CD4-positive, alpha-beta T cell treated with Interleukin-4 for 4 hours (primary cell): ENCODE data around the gene MAP6.

ENCODE experiments used
- DNase-seq: peaks from one replicate; pipeline ENCODE4 v3.0.0-alpha.2; 2020

The MAP6 gene

DNA sequence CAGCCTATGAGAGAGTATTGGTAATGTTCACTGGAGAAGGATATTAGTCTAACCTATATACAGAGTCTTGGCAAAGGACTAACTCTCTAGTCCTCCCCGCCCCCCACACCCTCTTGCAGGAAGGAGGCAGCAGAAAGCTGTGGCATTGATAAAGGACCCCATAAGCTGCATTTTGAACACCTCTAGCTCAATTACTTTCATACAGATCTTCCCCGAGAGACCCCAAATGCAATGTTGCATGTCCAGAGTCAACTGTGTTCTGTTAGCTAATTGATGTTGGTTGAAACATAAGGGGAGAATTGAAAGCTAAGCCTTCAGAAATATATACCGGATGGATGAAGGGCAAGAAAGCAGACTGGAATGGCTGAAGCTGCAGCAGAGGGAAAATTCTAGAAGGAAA is 2.8 kb downstream of the MAP6 start:
- DNase-seq = no peak

DNA sequence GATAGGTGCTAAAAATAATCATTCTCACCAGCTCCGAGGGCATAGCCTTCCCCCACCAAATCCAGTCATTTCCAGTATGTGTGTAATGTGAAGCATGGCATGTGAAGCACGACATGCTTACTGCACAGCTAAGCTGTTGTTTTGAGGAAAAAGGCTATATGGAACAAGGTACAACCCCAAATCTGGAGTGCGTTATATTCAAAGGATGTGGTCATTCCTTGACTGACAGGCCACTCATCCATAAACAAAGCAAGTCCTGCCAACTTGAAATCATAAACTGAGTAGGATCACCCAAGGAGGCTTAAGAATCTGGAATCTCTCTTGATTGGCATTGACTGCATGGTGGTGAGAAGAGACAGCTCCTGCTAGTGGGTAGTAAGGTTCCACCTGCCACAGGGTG is 3.7 kb downstream of the MAP6 start:
- no peak for DNase-seq

DNA sequence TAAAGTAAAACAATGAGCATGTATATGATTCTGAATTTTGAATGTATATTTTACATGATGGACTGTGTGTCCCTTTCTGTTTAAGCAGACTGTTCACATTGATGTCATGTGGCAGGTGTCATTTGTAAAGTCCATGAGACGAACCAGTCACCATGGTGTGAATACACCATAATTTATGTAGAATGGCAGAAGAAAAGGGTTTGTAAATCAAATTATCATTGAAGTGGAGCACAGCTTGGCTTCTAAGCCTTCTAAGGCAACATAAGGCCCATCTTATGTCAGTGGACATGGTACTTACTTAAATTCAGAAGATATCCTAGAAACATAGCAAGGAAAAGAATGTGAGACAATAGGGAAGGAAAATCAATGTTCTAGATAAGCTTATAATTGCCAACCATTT is 4.4 kb downstream of the MAP6 start:
- no peak for DNase-seq

DNA sequence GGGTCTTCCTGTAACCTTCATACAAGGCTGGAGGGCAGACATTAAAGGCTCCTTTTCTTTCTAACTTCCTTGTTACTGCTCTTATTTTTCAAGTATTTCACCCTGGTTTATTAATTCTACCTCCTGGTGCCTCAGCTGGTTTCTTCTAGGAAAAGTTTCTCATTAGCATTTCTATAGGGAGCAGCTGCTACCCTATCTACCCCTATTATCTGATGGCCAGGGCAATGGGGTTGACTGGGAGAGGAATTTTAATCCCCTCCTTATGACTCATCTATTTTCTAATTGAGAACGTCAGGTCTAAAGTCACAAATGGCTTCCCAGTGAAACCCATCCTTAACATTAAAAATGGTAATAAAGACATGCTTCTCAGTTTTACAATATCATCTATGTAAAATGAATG is 5.0 kb downstream of the MAP6 start:
- no peak for DNase-seq

DNA sequence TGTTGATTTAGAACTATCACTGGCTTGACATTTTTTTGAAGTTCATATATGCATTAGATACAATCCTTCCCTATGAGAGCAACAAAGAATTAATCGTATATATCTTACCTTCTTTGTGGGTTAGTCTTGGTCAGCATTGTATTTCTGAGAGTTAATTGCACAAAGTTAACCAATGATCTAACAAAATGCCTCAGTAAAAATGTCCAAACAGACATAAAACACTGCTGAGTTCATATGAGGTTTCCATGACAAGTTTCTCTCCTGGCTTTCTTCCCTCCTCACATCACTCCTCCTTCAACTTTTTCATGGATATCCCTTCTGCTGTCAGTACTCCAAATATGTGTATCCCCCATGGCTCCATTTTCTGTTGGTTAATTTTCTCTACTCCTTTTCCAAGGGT is 9.0 kb downstream of the MAP6 start:
- no peak for DNase-seq

DNA sequence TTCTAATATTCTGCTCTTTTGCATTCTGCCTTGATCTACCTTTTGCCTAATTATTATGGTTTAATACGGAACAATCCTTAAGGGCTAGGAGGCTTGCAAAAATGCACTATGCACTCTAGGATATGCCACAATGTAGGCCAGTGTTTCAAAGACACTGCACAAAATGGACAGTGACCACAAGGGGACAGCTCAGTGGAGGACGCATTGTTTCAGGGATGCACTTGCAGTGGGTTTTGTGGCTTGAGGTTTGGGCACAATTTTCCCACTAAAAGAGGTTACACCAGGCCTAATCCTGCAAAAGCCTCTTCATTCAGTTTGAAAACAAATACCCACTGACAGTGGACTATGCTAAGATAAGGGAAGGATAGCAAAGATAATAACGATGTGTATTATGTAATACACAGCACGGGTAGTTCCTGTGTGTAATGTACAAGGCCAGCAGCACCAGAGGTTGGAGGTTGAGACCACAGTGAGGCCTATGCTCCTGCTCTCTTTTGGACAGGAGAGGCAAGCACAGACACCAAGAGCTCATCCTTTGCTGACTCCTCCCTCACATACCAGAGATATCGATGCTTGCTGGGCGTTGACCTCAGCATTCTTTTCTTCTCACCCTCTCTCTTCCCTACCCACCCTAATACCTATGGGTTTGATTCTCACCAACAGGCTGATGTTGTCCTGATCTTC is 12.7 kb downstream of the MAP6 start:
- DNase-seq = no peak

DNA sequence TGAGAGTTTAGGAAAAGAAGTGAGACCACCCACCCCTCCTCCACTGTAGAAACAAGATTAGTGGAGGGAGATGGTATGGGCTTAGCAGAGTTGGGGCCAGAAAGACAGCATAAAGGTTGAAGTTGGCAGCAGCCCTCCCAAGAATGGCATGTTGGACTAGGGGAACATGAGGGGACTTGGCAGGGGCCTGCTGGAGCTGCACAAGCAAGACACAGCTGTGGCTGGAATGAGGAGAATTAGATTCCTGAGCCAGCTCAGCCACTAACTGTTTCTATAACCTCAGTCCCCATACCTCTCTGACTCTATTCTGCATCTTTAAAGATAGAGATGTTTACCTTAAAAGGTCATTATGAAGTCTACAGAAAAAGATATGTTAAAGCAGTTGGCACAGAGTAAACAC is 13.2 kb downstream of the MAP6 start:
- no peak for DNase-seq

DNA sequence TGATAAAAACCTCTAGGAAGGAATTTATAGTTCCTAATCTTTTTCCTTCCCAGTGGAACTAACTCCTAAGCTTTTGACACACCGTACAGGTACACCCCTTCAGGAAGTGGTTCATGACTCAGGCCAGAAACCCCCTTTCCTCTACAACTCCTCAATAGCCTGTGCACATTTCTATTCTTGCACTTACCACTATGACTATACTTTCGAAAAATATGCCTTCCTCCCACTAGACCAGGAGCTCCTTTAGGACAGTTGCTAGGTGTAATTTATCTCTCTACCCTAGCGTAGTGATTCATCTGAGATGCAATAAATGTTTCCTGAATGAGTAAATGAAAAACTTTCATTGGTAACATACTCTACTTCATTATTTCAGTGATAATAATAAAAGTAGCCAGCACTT is 14.5 kb downstream of the MAP6 start:
- no peak for DNase-seq

DNA sequence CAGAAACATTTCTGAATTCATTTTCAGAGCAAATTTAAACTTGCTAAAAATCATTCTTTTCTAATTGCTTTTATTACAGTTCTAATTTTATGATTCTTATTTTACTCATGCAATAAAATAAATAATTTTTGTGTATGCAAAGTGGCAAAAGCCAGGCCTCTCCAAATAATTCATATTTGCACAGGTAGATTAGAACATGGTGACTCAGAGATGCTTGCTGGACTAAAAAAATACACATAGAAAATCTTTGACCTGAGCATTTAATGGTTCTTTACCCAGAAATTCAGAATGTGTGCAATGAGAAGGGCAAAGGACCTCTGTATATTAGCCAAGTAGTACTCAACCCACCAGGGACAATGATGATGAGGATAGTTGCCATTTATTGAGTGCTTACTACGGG is 15.3 kb downstream of the MAP6 start:
- no peak for DNase-seq

DNA sequence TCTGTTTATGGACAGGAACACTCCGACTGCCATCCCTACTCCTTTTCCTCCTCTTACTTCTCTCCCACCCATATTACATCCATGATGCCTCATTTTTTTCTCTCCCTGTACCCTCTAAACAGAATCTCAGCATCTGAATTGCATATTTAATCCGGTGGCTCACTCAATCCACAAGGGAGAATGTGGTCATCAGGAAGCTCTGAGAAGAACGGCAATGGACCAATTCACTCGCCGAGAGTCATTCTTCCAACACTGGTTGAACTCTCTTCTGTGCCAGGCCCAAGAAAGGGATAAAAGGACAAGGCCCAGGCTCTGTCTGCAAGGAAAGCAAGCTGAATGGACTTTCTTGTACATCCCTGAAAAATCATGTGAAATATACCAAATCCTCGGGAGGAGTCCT is 15.9 kb downstream of the MAP6 start:
- DNase-seq = no peak

DNA sequence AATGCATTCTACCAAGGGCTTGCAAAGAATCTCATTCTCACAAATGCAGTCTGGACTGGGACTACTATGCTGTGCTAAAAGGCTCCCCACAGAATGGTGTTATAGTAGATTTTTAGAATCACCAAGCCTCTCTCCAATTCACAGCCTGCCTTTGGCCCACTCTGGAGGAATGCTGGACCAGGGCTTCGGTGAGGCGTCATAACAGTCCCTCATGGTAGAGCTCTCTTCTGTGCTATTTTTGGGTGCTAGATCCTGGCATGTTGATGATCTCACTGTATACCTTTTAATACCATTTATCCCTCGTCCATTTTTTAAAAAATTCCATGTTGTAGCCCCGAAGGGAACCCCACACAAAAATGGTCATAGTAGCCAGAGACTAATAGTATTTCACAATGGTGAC is 17.6 kb downstream of the MAP6 start:
- no peak for DNase-seq

DNA sequence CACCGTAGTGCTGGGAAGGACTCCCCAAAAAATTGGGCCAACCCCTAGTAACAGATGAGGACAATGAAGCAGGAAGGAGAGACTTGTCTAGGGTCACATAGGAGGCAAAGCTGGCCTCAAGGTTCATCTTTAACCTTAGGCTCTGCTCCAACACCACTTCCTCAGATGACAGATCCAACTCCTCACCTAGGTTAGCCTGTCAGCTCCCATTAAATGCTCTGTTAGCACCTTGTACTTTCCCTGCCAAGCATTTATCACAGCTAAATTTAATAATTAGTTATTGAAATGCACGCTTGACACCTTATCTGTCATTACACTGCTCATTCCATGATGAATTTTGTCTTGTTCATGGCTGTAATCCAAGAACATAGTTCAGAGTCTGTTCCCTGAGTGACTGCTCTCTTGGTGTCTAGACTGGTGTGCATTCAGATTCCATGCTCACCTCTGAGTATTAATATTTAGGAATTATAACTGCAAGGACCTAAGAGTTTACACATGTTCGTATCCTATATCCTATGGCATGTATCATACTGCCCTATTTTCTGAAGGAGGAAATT is 18.6 kb downstream of the MAP6 start:
- DNase-seq = no peak

DNA sequence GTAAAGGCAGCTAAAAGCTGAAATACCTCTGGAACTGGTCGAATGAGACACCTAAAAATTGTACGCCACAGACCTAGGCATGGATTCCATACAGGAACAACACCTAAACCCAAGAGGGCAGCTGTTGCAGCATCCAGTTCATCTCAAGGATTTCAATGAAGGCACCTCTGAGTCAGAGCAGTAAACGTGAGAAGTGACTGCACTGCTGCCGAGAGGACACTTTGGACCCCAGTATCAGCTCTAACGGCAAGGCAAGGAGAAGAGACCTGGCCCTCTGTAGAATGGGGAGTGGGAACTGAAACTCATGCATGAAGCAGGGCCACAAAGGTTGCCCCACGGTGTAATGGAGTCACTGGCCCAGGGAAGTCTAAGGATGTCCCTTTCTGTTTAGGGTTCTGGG is 23.9 kb downstream of the MAP6 start:
- DNase-seq = no peak

DNA sequence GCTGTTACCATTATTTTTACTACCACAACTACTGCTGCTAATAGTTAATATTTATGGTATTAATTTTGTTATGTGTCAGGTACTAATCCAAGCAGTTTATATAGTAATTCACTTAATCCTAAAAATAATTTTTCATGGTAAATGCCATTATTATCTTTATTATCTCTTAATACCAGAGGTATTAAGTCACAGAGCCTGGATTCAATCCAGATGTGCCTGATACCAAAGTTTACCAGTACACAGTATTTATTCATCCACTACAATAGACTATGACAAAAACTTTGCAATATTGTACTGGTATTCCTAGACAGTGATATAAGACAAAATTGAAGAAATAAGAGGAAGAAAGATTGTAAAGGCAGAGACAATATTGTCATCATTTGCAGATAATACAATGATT is 24.5 kb downstream of the MAP6 start:
- DNase-seq = no peak

DNA sequence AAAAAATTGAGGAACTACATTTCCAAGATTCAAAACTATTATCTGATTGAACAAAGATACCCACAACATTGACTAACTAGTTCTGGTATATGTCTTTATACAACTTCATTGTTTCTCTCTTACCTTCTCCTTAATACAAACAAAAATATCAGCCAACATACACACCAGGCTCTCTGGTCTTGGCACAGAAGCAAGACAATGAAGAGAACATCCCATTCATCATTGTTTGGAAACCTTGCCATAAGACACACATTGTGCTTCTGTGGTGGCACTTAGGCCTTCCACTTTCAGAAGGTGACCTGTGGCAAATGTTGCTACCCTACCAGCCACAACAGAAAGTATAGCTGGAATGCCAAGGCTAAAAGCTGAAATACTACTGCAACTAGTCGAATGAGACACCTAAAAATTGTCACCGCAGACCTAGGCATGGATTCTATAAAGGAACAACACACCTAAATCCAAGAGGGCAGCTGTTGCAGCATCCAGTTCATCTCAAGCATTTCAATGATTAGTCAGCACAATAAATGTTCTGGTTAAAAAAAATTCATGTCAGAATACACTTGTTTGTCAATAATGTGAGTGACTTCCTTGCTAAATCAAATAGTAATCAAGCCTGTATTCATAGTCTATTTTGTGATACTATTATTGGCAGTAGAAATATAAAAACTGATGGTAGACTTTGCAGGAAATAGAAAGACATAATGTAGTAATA is 26.3 kb downstream of the MAP6 start:
- DNase-seq = no peak

DNA sequence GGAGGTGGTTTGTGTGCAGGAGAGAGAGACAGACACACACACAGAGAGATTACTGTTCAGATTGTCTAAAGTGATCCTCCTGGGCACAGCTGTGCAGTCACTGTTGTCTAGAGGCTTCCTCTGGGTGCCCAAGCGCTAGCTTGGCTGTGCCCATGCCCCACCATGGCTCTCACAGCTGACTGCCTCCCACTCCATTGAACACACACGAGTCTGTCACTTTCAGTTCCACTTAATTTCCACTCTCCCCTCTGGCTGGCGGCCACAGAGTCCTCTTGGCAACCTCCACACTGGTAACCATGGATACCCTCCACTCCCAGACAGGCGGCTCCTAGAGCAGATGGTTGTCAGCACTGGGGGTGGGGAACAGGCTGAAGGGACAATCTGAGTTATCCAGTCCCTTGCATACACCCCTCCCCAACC is 29.1 kb downstream of the MAP6 start:
- no peak for DNase-seq

DNA sequence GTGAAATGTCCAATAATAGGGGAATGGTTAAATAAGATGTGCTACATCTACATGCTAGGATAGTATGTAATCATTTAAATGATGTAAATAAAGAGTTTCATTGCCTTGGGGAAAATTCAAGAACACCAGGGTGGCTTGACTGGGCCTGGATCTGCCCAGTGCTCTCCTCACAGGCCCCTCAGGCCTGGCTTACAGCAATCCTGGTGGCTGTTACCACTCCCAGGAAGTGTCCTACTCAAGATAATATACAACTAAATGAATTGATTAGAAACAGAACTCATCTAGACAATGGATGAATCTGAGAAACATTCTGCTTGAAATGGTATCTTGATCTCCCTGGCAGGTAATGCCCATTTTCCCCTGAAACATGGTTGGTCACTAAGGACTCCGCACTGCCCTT is 30.8 kb downstream of the MAP6 start:
- no peak for DNase-seq

DNA sequence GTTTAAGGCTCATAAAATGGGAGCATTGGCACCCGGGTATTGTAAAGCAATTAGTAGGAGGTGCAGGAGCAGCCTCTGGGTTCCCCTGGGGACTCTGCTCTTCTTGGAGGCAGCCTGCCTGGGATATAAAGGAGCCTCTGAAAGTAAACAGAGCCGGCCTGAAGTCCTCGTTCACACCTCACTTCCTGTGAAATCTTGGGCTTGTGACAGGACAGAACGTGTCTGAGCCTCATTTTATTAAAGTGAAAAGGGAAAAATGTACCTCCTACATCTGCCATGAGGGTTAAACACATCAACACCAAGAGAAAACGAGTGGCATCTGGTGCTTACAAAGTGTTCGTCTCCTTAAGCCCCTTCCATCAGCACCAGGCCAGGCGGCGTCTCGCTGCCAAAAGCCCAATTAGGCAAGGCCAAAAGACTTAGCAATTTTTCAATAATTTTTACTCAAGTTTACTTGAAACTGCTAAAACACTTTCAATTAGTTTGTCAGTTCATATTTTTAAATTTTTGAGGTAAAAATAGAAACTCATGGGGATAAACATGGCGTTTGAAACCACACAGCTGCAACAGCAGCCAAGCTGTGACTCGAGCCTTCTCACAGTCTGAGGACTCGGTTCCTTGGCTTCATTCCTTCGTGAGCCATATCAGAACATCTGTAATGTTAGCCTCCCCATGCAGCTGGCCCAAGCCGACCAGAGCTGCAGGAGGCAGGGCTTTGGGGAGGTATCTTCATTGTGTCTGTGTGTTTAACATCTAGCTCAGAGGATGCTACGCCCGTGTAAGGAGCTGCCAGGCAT is 33.6 kb downstream of the MAP6 start:
- no peak for DNase-seq

DNA sequence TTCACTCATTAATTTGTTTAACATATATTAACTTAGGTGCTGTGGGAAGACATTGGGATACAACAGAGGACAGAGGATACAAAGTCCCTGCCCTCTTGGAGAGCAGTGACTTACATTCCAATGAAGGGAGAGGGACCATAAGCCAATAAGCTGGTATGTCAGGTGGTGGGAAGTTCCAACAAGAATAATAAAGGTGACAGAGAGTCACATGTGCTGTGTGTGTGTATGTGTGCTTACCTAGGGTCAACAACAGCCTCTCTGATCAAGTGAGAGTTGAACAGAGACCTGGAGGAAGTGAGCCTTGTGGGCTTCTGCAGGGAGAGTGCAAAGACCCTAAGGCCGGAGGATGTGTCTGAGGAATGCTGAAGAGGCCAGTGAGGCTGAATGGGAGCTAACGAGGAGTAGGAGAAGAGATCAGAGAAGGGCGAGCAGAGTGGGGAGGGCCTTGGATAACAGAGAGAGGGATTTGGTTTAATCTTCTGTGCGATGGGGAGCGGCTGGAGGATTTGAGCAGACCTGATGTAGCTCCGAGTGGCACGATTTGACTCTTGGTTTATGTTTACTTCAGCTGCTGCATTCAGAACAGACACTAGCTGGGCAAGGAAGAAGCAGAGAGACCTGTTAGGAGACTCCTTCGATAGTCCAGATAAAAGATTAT is 35.3 kb downstream of the MAP6 start:
- no peak for DNase-seq

DNA sequence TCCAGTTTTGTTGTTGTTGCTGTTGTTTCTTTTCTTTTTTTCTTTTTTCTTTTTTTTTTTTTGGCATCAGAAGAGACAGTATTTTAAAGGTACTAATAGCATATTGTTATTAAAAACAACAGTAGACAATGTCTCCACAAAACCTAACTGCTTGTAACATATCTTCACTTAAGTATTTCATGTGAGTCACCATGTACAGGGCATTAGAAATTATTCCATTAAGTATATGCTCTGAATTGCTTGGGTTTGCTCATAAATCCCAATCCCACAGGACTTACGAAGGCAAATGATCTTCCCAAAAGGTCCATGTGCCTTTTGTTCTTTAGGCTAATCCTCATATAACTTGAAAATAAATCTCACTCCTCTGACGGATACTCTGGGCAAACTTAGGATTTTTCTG is 35.9 kb downstream of the MAP6 start:
- DNase-seq = no peak

DNA sequence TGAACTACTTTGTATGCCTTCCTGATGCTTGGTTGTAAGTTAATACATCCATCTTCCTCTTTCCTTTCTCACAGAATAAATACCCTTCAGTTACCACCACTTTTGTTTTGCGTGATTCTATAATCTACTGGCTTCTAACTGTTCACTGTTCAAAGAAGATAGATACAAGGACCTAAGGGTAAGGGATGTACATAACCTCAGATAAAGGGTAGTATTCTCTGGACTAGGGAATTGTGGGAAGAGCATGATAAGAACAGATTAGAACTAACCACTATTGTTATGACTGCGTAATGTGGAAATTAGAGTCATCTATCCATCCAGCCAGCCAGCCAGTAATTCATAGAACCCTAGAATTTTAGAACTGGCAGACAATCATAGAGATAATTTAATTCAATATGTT is 36.4 kb downstream of the MAP6 start:
- no peak for DNase-seq

DNA sequence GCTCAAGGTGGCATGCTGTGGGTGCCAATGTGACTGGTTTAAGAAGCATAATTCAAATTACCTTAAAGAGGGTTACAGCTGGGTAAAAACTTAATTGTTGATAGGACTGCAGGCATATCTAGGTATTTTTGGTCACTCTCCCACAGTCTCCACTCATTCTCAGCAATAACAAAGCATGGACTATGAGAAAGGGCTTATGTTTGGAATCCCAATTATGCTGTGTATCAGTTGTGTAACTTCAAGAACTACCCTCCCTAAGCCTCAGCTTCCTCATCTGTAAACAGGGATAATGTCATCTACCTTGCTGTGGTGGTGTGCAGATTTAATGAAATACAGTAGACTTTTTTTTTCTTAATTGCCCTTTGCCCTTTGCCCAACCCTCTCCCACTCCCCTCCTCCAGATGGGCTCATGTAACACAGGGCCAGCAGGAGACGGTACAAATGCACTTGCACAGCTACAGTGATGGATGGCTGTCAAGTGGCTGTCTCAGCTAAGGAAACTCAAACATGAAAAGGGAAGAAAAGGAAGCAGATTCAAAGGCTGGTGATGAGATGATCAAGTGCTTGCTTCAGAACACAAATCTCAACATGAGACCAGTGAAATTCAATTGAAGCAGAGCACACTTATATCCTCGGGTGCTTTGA is 37.6 kb downstream of the MAP6 start:
- no peak for DNase-seq
